H9 (cell line): ENCODE data around the gene CACNB2. TPM values are rescaled to one million over a fixed set of nuclear protein-coding genes. Genes with fewer than 3 reads are reported as not detected.

Source experiments
- DNase-seq: peaks from one replicate; pipeline ENCODE4 v3.0.0-alpha.2; 2017
- H2AFZ ChIP-seq: one replicate; pipeline ENCODE4 v1.6.1; 2013; ENCODE audit warnings: mild to moderate bottlenecking, low read length, control low read depth, moderate library complexity
- H2AK5ac ChIP-seq: 2 replicates; pipeline ENCODE4 v1.6.1; 2013; ENCODE audit warnings: low read length, control low read depth, mixed read lengths; ENCODE audit not compliant: insufficient read length
- H2BK120ac ChIP-seq: one replicate; pipeline ENCODE4 v1.6.1; 2013; ENCODE audit warnings: low read depth, mild to moderate bottlenecking, low read length, control low read depth, inconsistent platforms; ENCODE audit not compliant: poor library complexity, severe bottlenecking
- H2BK12ac ChIP-seq: 2 replicates; pipeline ENCODE4 v1.6.1; 2013; ENCODE audit warnings: low read length, control low read depth, mixed read lengths, low read depth; ENCODE audit not compliant: insufficient read length
- H2BK15ac ChIP-seq: 2 replicates; pipeline ENCODE4 v1.6.1; 2013; ENCODE audit warnings: low read depth, low read length, control low read depth
- H2BK20ac ChIP-seq: one replicate; pipeline ENCODE4 v1.6.1; 2013; ENCODE audit warnings: low read depth, mild to moderate bottlenecking, low read length, control low read depth, inconsistent platforms; ENCODE audit not compliant: poor library complexity, severe bottlenecking
- H2BK5ac ChIP-seq: 2 replicates; pipeline ENCODE4 v1.6.1; 2013; ENCODE audit warnings: low read length, control low read depth, mixed read lengths; ENCODE audit not compliant: insufficient read length
- H3K14ac ChIP-seq: 2 replicates; pipeline ENCODE4 v1.6.1; 2013; ENCODE audit warnings: low read length, control low read depth; ENCODE audit not compliant: insufficient read depth
- H3K18ac ChIP-seq: 2 replicates; pipeline ENCODE4 v1.6.1; 2013; ENCODE audit warnings: low read depth, mild to moderate bottlenecking, mixed read lengths, low read length, control low read depth; ENCODE audit not compliant: insufficient read length
- H3K23ac ChIP-seq: 2 replicates; pipeline ENCODE4 v1.6.1; 2013; ENCODE audit warnings: low read length, control low read depth, mixed read lengths, low read depth; ENCODE audit not compliant: insufficient read length
- H3K23me2 ChIP-seq: 2 replicates; pipeline ENCODE4 v1.6.1; 2013; ENCODE audit warnings: low read depth, mild to moderate bottlenecking, mixed read lengths, low read length, control low read depth; ENCODE audit not compliant: insufficient read length, poor library complexity, severe bottlenecking
- H3K27ac ChIP-seq: 2 replicates; pipeline ENCODE4 v1.5.1; 2013; ENCODE audit warnings: low read length, control low read depth, mixed read lengths, low read depth; ENCODE audit not compliant: insufficient read length
- H3K27me3 ChIP-seq: 2 replicates; pipeline ENCODE4 v1.6.1; 2013; ENCODE audit warnings: low read length, control low read depth, inconsistent platforms; ENCODE audit not compliant: insufficient read depth
- H3K4ac ChIP-seq: 2 replicates; pipeline ENCODE4 v1.6.1; 2013; ENCODE audit warnings: low read depth, mild to moderate bottlenecking, control low read depth, inconsistent platforms, low read length, moderate library complexity
- H3K4me1 ChIP-seq: 2 replicates; pipeline ENCODE4 v1.6.1; 2013; ENCODE audit warnings: low read length, control low read depth, inconsistent platforms; ENCODE audit not compliant: insufficient read depth
- H3K4me2 ChIP-seq: 2 replicates; pipeline ENCODE4 v1.6.1; 2013; ENCODE audit warnings: low read length, control low read depth, mixed read lengths; ENCODE audit not compliant: insufficient read length, insufficient read depth
- H3K56ac ChIP-seq: 2 replicates; pipeline ENCODE4 v1.6.1; 2013; ENCODE audit warnings: low read depth, mild to moderate bottlenecking, mixed read lengths, low read length, control low read depth; ENCODE audit not compliant: insufficient read length
- H3K79me1 ChIP-seq: 2 replicates; pipeline ENCODE4 v1.6.1; 2013; ENCODE audit warnings: low read depth, mild to moderate bottlenecking, moderate library complexity, low read length, control low read depth, inconsistent platforms; ENCODE audit not compliant: insufficient read depth, poor library complexity, severe bottlenecking
- H3K79me2 ChIP-seq: 2 replicates; pipeline ENCODE4 v1.6.1; 2013; ENCODE audit warnings: low read length, control low read depth, inconsistent platforms; ENCODE audit not compliant: insufficient read depth
- H3K9ac ChIP-seq: 2 replicates; pipeline ENCODE4 v1.6.1; 2013; ENCODE audit warnings: low read length, control low read depth, mixed read lengths; ENCODE audit not compliant: insufficient read length; ENCODE audit errors: extremely low read depth
- H3K9me3 ChIP-seq: one replicate; pipeline ENCODE4 v1.6.1; 2013; ENCODE audit warnings: low read depth, low read length, inconsistent platforms; ENCODE audit not compliant: control insufficient read depth
- H3T11ph ChIP-seq: one replicate; pipeline ENCODE4 v1.6.1; 2013; ENCODE audit warnings: mild to moderate bottlenecking, low read length, control low read depth, inconsistent platforms
- H4K20me1 ChIP-seq: one replicate; pipeline ENCODE4 v1.6.1; 2013; ENCODE audit not compliant: control insufficient read depth, insufficient read length, insufficient read depth
- H4K5ac ChIP-seq: 2 replicates; pipeline ENCODE4 v1.6.1; 2013; ENCODE audit warnings: low read depth, mild to moderate bottlenecking, mixed read lengths, low read length, control low read depth; ENCODE audit not compliant: insufficient read length
- H4K8ac ChIP-seq: replicated peaks from 2 replicates; pipeline ENCODE4 v1.6.1; 2013; ENCODE audit warnings: low read length, control low read depth, mixed read lengths, low read depth; ENCODE audit not compliant: insufficient read length
- H4K91ac ChIP-seq: 2 replicates; pipeline ENCODE4 v1.6.1; 2013; ENCODE audit warnings: low read depth, mild to moderate bottlenecking, moderate library complexity, mixed read lengths, low read length, control low read depth; ENCODE audit not compliant: insufficient read length
- H3K27ac Mint-ChIP-seq, 3 experiments: 2 replicates in 2 of 3; 3 replicates in 1 of 3; pipeline ENCODE4 v1.8.0; 2020 to 2021; ENCODE audit warnings: mixed read lengths in 3 of 3, mild to moderate bottlenecking in 1 of 3, moderate library complexity in 1 of 3
- H3K27me3 Mint-ChIP-seq: 2 replicates; pipeline ENCODE4 v1.8.0; 2021; ENCODE audit warnings: low read depth, mild to moderate bottlenecking, moderate library complexity, mixed read lengths
- H3K36me3 Mint-ChIP-seq, 3 experiments: 2 replicates in 2 of 3; 3 replicates in 1 of 3; pipeline ENCODE4 v1.8.0; 2020 to 2021; ENCODE audit warnings: low read depth in 3 of 3, mixed read lengths in 3 of 3; ENCODE audit not compliant: insufficient read depth in 1 of 3
- H3K4me1 Mint-ChIP-seq, 2 experiments: 2 replicates each; pipeline ENCODE4 v1.8.0; 2020; ENCODE audit warnings: mixed read lengths in 2 of 2
- H3K4me3 Mint-ChIP-seq, 2 experiments: 2 replicates in 1 of 2; 3 replicates in 1 of 2; pipeline ENCODE4 v1.8.0; 2020 to 2021; ENCODE audit warnings: mild to moderate bottlenecking in 2 of 2, mixed read lengths in 2 of 2, moderate library complexity in 1 of 2
- H3K9me3 Mint-ChIP-seq, 2 experiments: 2 replicates in 1 of 2; 3 replicates in 1 of 2; pipeline ENCODE4 v1.8.0; 2020; ENCODE audit warnings: mild to moderate bottlenecking in 2 of 2, mixed read lengths in 2 of 2, moderate library complexity in 1 of 2
- WGBS: extraction: QIAGEN DNeasy Blood & Tissue Kit; methylation state at CpG from one replicate; pipeline ENCODE4 v1.1.7; 2013; ENCODE audit warnings: missing lambda C conversion rate, low lambda C conversion rate, mixed read lengths; ENCODE audit not compliant: insufficient read length; ENCODE audit errors: extremely low coverage; 5-methylcytosine and 5-hydroxymethylcytosine counted together
- total RNA-seq: library from RNA; stranded (reverse); gene quantifications from 2 replicates; pipeline ENCODE4 v1.2.1, GENCODE V29; 2021
- TF ChIP-seq, protein P1 (sequence below): fragments of 200-600 bp; sonication (generic); conservative IDR thresholded peaks from 3 replicates; pipeline ENCODE4 v1.8.0; 2021; ENCODE audit warnings: antibody characterized with exemption, mild to moderate bottlenecking

Gene CACNB2
- total RNA-seq, 1 experiment from 2014 or later: 2.6 TPM

DNA sequence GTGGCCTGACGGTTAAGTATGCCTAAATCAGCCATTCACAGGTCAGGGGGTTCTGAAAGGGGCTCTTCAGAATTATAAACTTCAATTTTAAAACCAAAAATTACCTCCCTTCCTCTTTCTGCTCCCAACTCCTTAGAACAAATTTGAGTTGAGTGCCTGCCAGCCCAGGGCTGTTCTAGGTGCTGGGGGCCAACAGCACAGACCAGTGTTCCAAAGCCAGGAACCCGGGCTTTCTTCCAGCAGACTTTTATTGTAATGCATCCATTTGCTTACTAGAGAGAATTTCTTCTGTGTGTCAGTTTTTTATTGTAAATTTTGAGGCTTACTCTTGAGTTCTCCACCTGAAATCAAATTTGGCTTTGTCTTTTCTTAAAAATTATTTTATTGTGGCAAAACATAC lies 238.5 kb downstream of the CACNB2 start:
- Histone ChIP-seq H3K4me2 (no peak overlapping the region), H3K79me2 (no peaks in the 10 kb centered on the region), H4K8ac (no peak overlapping the region), H3K4ac (no peak overlapping the region), H3K23me2 (no peaks in the 10 kb centered on the region), H3K79me1 (no peaks in the 10 kb centered on the region), H2BK5ac (no peak overlapping the region), H3K27me3 (no peaks in the 10 kb centered on the region), H4K20me1 (no peaks in the 10 kb centered on the region), H2BK20ac (no peak overlapping the region), H2AK5ac (no peak overlapping the region), H3K14ac (no peak overlapping the region), H2AFZ (no peak overlapping the region), H3K4me1 (no peaks in the 10 kb centered on the region), H3K27ac (no peak overlapping the region), H2BK15ac (no peak overlapping the region), H3K9me3 (no peaks in the 10 kb centered on the region), H3K9ac (no peak overlapping the region), H3K18ac (no peak overlapping the region), H3K23ac (no peak overlapping the region), H2BK120ac (no peak overlapping the region), H3T11ph (no peak overlapping the region), H2BK12ac (no peak overlapping the region), H3K56ac (no peak overlapping the region), H4K91ac (no peak overlapping the region), H4K5ac (no peak overlapping the region)
- Mint-ChIP-seq H3K27me3 (no peaks in the 10 kb centered on the region), H3K4me1 (no peaks in the 10 kb centered on the region), H3K36me3 (peaks cover 0 to 10% (median 0%) of the 10 kb centered on the region in 3 experiments; a peak in 2 of 7 replicates), H3K9me3 (peaks cover 3 to 9% of the 10 kb centered on the region in 2 experiments; a peak in 3 of 5 replicates), H3K4me3 (no peak overlapping the region), H3K27ac (peak overlapping the region in 1 of 3 experiments; percentile 73; a peak in 1 of 7 replicates)
- no peak for DNase-seq
- no CpG with 5 or more reads among the region's 2 CpGs for WGBS
- TF ChIP-seq, protein P1, sequence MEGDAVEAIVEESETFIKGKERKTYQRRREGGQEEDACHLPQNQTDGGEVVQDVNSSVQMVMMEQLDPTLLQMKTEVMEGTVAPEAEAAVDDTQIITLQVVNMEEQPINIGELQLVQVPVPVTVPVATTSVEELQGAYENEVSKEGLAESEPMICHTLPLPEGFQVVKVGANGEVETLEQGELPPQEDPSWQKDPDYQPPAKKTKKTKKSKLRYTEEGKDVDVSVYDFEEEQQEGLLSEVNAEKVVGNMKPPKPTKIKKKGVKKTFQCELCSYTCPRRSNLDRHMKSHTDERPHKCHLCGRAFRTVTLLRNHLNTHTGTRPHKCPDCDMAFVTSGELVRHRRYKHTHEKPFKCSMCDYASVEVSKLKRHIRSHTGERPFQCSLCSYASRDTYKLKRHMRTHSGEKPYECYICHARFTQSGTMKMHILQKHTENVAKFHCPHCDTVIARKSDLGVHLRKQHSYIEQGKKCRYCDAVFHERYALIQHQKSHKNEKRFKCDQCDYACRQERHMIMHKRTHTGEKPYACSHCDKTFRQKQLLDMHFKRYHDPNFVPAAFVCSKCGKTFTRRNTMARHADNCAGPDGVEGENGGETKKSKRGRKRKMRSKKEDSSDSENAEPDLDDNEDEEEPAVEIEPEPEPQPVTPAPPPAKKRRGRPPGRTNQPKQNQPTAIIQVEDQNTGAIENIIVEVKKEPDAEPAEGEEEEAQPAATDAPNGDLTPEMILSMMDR: no peak
